Hindlimb muscle (tissue), 1 donor: ENCODE results near the gene ZNF672. TPM values are rescaled to one million over a fixed set of nuclear protein-coding genes. Genes with fewer than 3 reads are reported as not detected.

Experiments used
- DNase-seq: peaks from one replicate; pipeline ENCODE4 v3.0.0-alpha.2; 2013
- polyA plus RNA-seq: library from polyadenylated mRNA; unstranded; fragments of 120-200 nt; gene quantifications from one replicate; pipeline ENCODE4 v1.2.1, GENCODE V29; 2013; ENCODE audit not compliant: insufficient read length

The ZNF672 gene
- polyA plus RNA-seq, 1 donor: 17.2 TPM

GRCh38 chr1:248890549-248891498, 52.8 kb downstream of the ZNF672 start:
- DNase-seq: no peak

- DNase-seq: no peak
Observed at GRCh38 chr1:248891758-248892157, 53.7 kb downstream of the ZNF672 start.

GRCh38 chr1:248892590-248892989, 54.6 kb downstream of the ZNF672 start:
- DNase-seq: no peak

GRCh38 chr1:248894837-248895236, 56.8 kb downstream of the ZNF672 start:
- no peak for DNase-seq

GRCh38 chr1:248897412-248898337, 59.7 kb downstream of the ZNF672 start:
- no peak for DNase-seq

Other genes with a start within 250 kb of the ZNF672 start
- gene OR2T10, start 240.5 kb upstream of the ZNF672 start, polyA plus RNA-seq: not detected
- not detected for gene OR2T11, start 203.1 kb upstream of the ZNF672 start, polyA plus RNA-seq
- not detected for gene OR2T35, start 192.9 kb upstream of the ZNF672 start, polyA plus RNA-seq
- not detected for gene OR2T27, start 182.7 kb upstream of the ZNF672 start, polyA plus RNA-seq
- gene OR14I1, start 135.5 kb upstream of the ZNF672 start, polyA plus RNA-seq: not detected
- gene LYPD8, start 82.5 kb upstream of the ZNF672 start, polyA plus RNA-seq: not detected
- gene SH3BP5L, start 12.3 kb upstream of the ZNF672 start, polyA plus RNA-seq: 21.4 TPM
- gene ZNF692, start 20.9 kb downstream of the ZNF672 start, polyA plus RNA-seq: 32.9 TPM
- gene PGBD2, start 68.0 kb downstream of the ZNF672 start, polyA plus RNA-seq: 5.1 TPM